H9 (cell line): ENCODE results near the gene RFNG. TPM values are rescaled to one million over a fixed set of nuclear protein-coding genes. Genes with fewer than 3 reads are reported as not detected.
A peak's percentile ranks its signal among the peaks of the same experiment; 100 is the strongest.

ENCODE experiments used
- DNase-seq: peaks from one replicate; pipeline ENCODE4 v3.0.0-alpha.2; 2017
- H2AFZ ChIP-seq: one replicate; pipeline ENCODE4 v1.6.1; 2013; ENCODE audit warnings: mild to moderate bottlenecking, low read length, control low read depth, moderate library complexity
- H2AK5ac ChIP-seq: 2 replicates; pipeline ENCODE4 v1.6.1; 2013; ENCODE audit warnings: low read length, control low read depth, mixed read lengths; ENCODE audit not compliant: insufficient read length
- H2BK120ac ChIP-seq: one replicate; pipeline ENCODE4 v1.6.1; 2013; ENCODE audit warnings: low read depth, mild to moderate bottlenecking, low read length, control low read depth, inconsistent platforms; ENCODE audit not compliant: poor library complexity, severe bottlenecking
- H2BK12ac ChIP-seq: 2 replicates; pipeline ENCODE4 v1.6.1; 2013; ENCODE audit warnings: low read length, control low read depth, mixed read lengths, low read depth; ENCODE audit not compliant: insufficient read length
- H2BK15ac ChIP-seq: 2 replicates; pipeline ENCODE4 v1.6.1; 2013; ENCODE audit warnings: low read depth, low read length, control low read depth
- H2BK20ac ChIP-seq: one replicate; pipeline ENCODE4 v1.6.1; 2013; ENCODE audit warnings: low read depth, mild to moderate bottlenecking, low read length, control low read depth, inconsistent platforms; ENCODE audit not compliant: poor library complexity, severe bottlenecking
- H2BK5ac ChIP-seq: 2 replicates; pipeline ENCODE4 v1.6.1; 2013; ENCODE audit warnings: low read length, control low read depth, mixed read lengths; ENCODE audit not compliant: insufficient read length
- H3K14ac ChIP-seq: 2 replicates; pipeline ENCODE4 v1.6.1; 2013; ENCODE audit warnings: low read length, control low read depth; ENCODE audit not compliant: insufficient read depth
- H3K18ac ChIP-seq: 2 replicates; pipeline ENCODE4 v1.6.1; 2013; ENCODE audit warnings: low read depth, mild to moderate bottlenecking, mixed read lengths, low read length, control low read depth; ENCODE audit not compliant: insufficient read length
- H3K23ac ChIP-seq: 2 replicates; pipeline ENCODE4 v1.6.1; 2013; ENCODE audit warnings: low read length, control low read depth, mixed read lengths, low read depth; ENCODE audit not compliant: insufficient read length
- H3K23me2 ChIP-seq: 2 replicates; pipeline ENCODE4 v1.6.1; 2013; ENCODE audit warnings: low read depth, mild to moderate bottlenecking, mixed read lengths, low read length, control low read depth; ENCODE audit not compliant: insufficient read length, poor library complexity, severe bottlenecking
- H3K27ac ChIP-seq: 2 replicates; pipeline ENCODE4 v1.5.1; 2013; ENCODE audit warnings: low read length, control low read depth, mixed read lengths, low read depth; ENCODE audit not compliant: insufficient read length
- H3K27me3 ChIP-seq: 2 replicates; pipeline ENCODE4 v1.6.1; 2013; ENCODE audit warnings: low read length, control low read depth, inconsistent platforms; ENCODE audit not compliant: insufficient read depth
- H3K4ac ChIP-seq: 2 replicates; pipeline ENCODE4 v1.6.1; 2013; ENCODE audit warnings: low read depth, mild to moderate bottlenecking, control low read depth, inconsistent platforms, low read length, moderate library complexity
- H3K4me1 ChIP-seq: 2 replicates; pipeline ENCODE4 v1.6.1; 2013; ENCODE audit warnings: low read length, control low read depth, inconsistent platforms; ENCODE audit not compliant: insufficient read depth
- H3K4me2 ChIP-seq: 2 replicates; pipeline ENCODE4 v1.6.1; 2013; ENCODE audit warnings: low read length, control low read depth, mixed read lengths; ENCODE audit not compliant: insufficient read length, insufficient read depth
- H3K56ac ChIP-seq: 2 replicates; pipeline ENCODE4 v1.6.1; 2013; ENCODE audit warnings: low read depth, mild to moderate bottlenecking, mixed read lengths, low read length, control low read depth; ENCODE audit not compliant: insufficient read length
- H3K79me1 ChIP-seq: 2 replicates; pipeline ENCODE4 v1.6.1; 2013; ENCODE audit warnings: low read depth, mild to moderate bottlenecking, moderate library complexity, low read length, control low read depth, inconsistent platforms; ENCODE audit not compliant: insufficient read depth, poor library complexity, severe bottlenecking
- H3K79me2 ChIP-seq: 2 replicates; pipeline ENCODE4 v1.6.1; 2013; ENCODE audit warnings: low read length, control low read depth, inconsistent platforms; ENCODE audit not compliant: insufficient read depth
- H3K9ac ChIP-seq: 2 replicates; pipeline ENCODE4 v1.6.1; 2013; ENCODE audit warnings: low read length, control low read depth, mixed read lengths; ENCODE audit not compliant: insufficient read length; ENCODE audit errors: extremely low read depth
- H3K9me3 ChIP-seq: one replicate; pipeline ENCODE4 v1.6.1; 2013; ENCODE audit warnings: low read depth, low read length, inconsistent platforms; ENCODE audit not compliant: control insufficient read depth
- H3T11ph ChIP-seq: one replicate; pipeline ENCODE4 v1.6.1; 2013; ENCODE audit warnings: mild to moderate bottlenecking, low read length, control low read depth, inconsistent platforms
- H4K20me1 ChIP-seq: one replicate; pipeline ENCODE4 v1.6.1; 2013; ENCODE audit not compliant: control insufficient read depth, insufficient read length, insufficient read depth
- H4K5ac ChIP-seq: 2 replicates; pipeline ENCODE4 v1.6.1; 2013; ENCODE audit warnings: low read depth, mild to moderate bottlenecking, mixed read lengths, low read length, control low read depth; ENCODE audit not compliant: insufficient read length
- H4K8ac ChIP-seq: replicated peaks from 2 replicates; pipeline ENCODE4 v1.6.1; 2013; ENCODE audit warnings: low read length, control low read depth, mixed read lengths, low read depth; ENCODE audit not compliant: insufficient read length
- H4K91ac ChIP-seq: 2 replicates; pipeline ENCODE4 v1.6.1; 2013; ENCODE audit warnings: low read depth, mild to moderate bottlenecking, moderate library complexity, mixed read lengths, low read length, control low read depth; ENCODE audit not compliant: insufficient read length
- H3K27ac Mint-ChIP-seq, 3 experiments: 2 replicates in 2 of 3; 3 replicates in 1 of 3; pipeline ENCODE4 v1.8.0; 2020 to 2021; ENCODE audit warnings: mixed read lengths in 3 of 3, mild to moderate bottlenecking in 1 of 3, moderate library complexity in 1 of 3
- H3K27me3 Mint-ChIP-seq: 2 replicates; pipeline ENCODE4 v1.8.0; 2021; ENCODE audit warnings: low read depth, mild to moderate bottlenecking, moderate library complexity, mixed read lengths
- H3K36me3 Mint-ChIP-seq, 3 experiments: 2 replicates in 2 of 3; 3 replicates in 1 of 3; pipeline ENCODE4 v1.8.0; 2020 to 2021; ENCODE audit warnings: low read depth in 3 of 3, mixed read lengths in 3 of 3; ENCODE audit not compliant: insufficient read depth in 1 of 3
- H3K4me1 Mint-ChIP-seq, 2 experiments: 2 replicates each; pipeline ENCODE4 v1.8.0; 2020; ENCODE audit warnings: mixed read lengths in 2 of 2
- H3K4me3 Mint-ChIP-seq, 2 experiments: 2 replicates in 1 of 2; 3 replicates in 1 of 2; pipeline ENCODE4 v1.8.0; 2020 to 2021; ENCODE audit warnings: mild to moderate bottlenecking in 2 of 2, mixed read lengths in 2 of 2, moderate library complexity in 1 of 2
- H3K9me3 Mint-ChIP-seq, 2 experiments: 2 replicates in 1 of 2; 3 replicates in 1 of 2; pipeline ENCODE4 v1.8.0; 2020; ENCODE audit warnings: mild to moderate bottlenecking in 2 of 2, mixed read lengths in 2 of 2, moderate library complexity in 1 of 2
- WGBS: extraction: QIAGEN DNeasy Blood & Tissue Kit; methylation state at CpG from one replicate; pipeline ENCODE4 v1.1.7; 2013; ENCODE audit warnings: missing lambda C conversion rate, low lambda C conversion rate, mixed read lengths; ENCODE audit not compliant: insufficient read length; ENCODE audit errors: extremely low coverage; 5-methylcytosine and 5-hydroxymethylcytosine counted together
- total RNA-seq: library from RNA; stranded (reverse); gene quantifications from 2 replicates; pipeline ENCODE4 v1.2.1, GENCODE V29; 2021
- TF ChIP-seq, protein P1 (sequence below): fragments of 200-600 bp; sonication (generic); conservative IDR thresholded peaks from 3 replicates; pipeline ENCODE4 v1.8.0; 2021; ENCODE audit warnings: antibody characterized with exemption, mild to moderate bottlenecking

Gene RFNG
- total RNA-seq, 1 experiment from 2014 or later = 34.0 TPM

DNA sequence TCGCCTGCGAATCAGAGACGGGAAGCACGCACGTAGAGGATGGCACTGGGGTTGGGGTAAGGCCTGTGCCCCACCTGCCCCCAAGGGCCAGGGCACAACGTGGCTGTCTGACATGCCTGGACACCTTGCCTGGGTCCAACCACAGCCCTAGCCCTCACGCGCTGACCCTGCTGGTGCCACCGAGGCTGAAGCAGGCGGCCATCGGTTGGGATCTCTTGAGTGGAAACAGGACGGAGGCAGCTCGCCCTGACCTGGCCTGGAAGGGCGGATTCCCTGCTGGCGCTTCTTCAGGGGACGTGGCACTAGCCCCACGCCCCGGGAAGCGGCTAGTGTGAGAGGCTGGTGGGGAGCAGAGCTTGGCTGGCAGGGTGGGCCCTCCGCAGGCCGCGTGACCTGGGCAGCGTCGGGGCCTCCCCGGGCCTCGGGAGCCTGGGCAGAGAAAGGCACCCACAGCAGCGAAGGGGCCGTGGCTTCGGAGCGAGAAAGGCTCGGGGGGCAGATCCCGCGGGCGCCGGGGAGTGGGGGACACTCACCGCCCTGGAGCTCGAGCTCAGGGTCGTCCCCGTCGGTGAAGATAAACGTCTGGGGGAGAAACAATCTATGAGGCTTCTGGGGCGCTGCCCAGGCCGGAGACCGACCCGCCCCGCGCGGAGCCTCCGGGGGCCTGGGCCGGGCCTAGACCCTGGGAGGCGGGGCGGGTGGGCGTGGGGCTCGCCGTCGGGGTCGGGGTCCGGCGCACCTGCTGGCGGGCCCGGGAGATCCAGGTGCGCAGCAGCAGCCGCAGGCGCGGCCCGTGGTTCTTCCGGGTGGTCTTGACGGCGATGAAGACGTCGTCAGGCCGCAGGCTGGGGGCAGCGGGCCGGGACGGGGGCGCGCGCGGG is 610 bp downstream of the RFNG start:
- DNase-seq = no peak
- Histone ChIP-seq H3K18ac (no peak overlapping the region), H3K4ac (no peak overlapping the region), H4K20me1 (peaks cover 3% of the 10 kb centered on the region), H2BK15ac (no peak overlapping the region), H3K56ac (no peak overlapping the region), H3K27me3 (no peaks in the 10 kb centered on the region), H2BK20ac (no peak overlapping the region), H3K9ac (no peak overlapping the region), H2BK12ac (no peak overlapping the region), H3K4me1 (no peaks in the 10 kb centered on the region), H4K8ac (no peak overlapping the region), H3K9me3 (no peaks in the 10 kb centered on the region), H4K5ac (no peak overlapping the region), H3K14ac (no peak overlapping the region), H3K79me2 (no peaks in the 10 kb centered on the region), H3K4me2 (peak overlapping the region; percentile 5), H3T11ph (no peak overlapping the region), H3K23me2 (no peaks in the 10 kb centered on the region), H2AFZ (no peak overlapping the region), H3K23ac (no peak overlapping the region), H4K91ac (no peak overlapping the region), H3K79me1 (peaks cover 2% of the 10 kb centered on the region), H2AK5ac (no peak overlapping the region), H2BK5ac (no peak overlapping the region), H2BK120ac (no peak overlapping the region), H3K27ac (no peak overlapping the region)
- Mint-ChIP-seq H3K27ac (peak overlapping the region in 1 of 3 experiments; percentile 64; a peak in 1 of 7 replicates), H3K27me3 (no peaks in the 10 kb centered on the region; the same call in 1 of the 2 replicates), H3K4me3 (peak overlapping the region; percentile 78 to 86), H3K9me3 (no peaks in the 10 kb centered on the region), H3K4me1 (peaks cover 0 to 13% of the 10 kb centered on the region in 2 experiments; a peak in 2 of 4 replicates), H3K36me3 (peaks cover 10 to 43% (median 38%) of the 10 kb centered on the region in 3 experiments; a peak in 6 of 7 replicates)
- TF ChIP-seq, protein P1, sequence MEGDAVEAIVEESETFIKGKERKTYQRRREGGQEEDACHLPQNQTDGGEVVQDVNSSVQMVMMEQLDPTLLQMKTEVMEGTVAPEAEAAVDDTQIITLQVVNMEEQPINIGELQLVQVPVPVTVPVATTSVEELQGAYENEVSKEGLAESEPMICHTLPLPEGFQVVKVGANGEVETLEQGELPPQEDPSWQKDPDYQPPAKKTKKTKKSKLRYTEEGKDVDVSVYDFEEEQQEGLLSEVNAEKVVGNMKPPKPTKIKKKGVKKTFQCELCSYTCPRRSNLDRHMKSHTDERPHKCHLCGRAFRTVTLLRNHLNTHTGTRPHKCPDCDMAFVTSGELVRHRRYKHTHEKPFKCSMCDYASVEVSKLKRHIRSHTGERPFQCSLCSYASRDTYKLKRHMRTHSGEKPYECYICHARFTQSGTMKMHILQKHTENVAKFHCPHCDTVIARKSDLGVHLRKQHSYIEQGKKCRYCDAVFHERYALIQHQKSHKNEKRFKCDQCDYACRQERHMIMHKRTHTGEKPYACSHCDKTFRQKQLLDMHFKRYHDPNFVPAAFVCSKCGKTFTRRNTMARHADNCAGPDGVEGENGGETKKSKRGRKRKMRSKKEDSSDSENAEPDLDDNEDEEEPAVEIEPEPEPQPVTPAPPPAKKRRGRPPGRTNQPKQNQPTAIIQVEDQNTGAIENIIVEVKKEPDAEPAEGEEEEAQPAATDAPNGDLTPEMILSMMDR = no peak
- no CpG with 5 or more reads among the region's 79 CpGs for WGBS
